ENCODE measurements around the gene SND1.

The SND1 gene

DNA sequence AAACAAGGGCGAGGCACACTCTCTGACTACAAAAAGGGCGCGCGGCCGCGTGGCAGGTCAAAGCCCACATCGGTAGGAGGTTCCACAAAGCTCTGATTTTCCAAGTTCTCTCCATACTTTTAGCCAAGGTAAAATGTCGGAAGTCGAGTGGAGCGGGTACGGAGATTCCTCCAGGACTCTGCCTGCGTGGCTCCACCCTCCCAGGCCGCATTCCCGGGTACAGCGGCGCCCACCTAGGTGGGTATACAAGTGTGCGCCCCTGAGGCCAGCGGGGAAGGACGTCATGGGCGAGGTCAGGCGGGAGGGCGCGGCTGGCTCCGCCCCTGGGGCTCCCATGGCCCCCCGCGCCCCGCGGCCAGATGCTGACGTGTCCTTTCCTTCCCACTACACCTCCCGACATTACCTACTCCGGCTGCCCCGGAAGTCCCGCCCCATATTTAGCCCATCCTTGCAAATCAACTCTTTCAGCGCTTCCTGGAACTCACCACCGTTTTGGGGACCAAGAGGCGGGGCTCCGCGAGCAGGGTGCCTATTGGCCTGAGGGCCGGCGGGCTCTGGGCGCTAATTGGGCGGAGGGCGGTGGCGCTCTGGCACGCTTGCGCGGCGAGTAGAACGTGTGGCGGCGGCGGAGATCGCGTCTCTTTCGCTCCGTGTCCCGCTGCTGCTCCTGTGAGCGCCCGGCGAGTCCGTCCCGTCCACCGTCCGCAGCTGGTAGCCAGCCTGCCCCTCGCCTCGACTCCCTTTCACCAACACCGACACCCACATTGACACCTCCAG is at the start of gene SND1:
Gene SND1, plus strand, starts transcription at position 639 of the 777 bp plus-strand sequence. CDS start 180 bp downstream, outside the sequence.
- peak within 1 kb of the TSS; percentile 86 for H3K4me3 ChIP-seq (replicated peaks; ENCODE audit: low read depth, low read length)
- TF ChIP-seq CTCF (IDR thresholded peaks at IDR 0.05; ENCODE audit: low read depth, low read length, missing control alignments) = no peak
- DNase-seq (ENCODE audit: extremely low read depth, low read depth) = peak; percentile 95

GRCh38 chr7:127608446-127608845 is 43.5 kb upstream of the SND1 start:
- no peak for DNase-seq (ENCODE audit: extremely low read depth, low read depth)
- H3K4me3 ChIP-seq (replicated peaks; ENCODE audit: low read depth, low read length) = no peak overlapping the region
- no peak for TF ChIP-seq CTCF (IDR thresholded peaks at IDR 0.05; ENCODE audit: low read depth, low read length, missing control alignments)

DNA sequence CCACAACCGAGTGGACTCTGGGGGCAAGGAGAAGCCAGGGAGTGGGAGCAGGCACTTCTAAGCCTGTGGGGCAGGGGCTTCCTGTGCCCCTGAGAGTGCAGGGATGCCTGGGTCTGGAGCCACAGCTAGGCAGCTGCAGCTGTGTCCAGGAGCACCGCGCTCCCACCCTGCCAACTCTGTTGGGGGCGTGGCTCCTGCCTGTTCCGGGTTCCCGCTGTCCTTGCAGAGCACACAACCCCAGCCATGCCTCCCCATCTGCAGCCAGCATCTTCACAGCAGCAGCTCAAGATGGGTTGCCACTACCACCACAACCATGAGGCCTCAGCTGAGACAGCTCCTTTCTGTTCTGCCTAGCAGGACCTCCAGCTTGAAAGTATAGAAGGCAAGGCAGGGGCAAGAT is 42.7 kb upstream of the SND1 start:
- H3K4me3 ChIP-seq (replicated peaks; ENCODE audit: low read depth, low read length) = no peak overlapping the region
- no peak for DNase-seq (ENCODE audit: extremely low read depth, low read depth)
- no peak for TF ChIP-seq CTCF (IDR thresholded peaks at IDR 0.05; ENCODE audit: low read depth, low read length, missing control alignments)

DNA sequence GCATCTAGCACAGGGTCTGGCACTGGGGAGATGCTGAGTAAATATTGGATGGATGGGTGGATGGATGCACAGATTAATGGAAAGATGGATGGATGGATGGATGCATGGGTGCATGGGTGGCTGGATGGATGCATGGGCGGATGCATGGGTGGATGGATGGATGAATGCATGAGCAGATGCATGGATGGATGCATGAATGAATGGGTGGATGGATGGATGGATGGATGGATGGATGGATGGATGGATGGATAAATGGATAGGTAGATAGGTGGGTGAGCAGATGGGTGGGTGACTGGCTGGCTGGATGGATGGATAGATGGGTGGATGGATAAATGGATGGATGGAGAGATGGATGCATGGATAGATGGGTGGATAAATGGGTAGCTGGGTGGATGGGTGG is 39.7 kb upstream of the SND1 start:
- no peak for DNase-seq (ENCODE audit: extremely low read depth, low read depth)

GRCh38 chr7:127616724-127617123 is 35.3 kb upstream of the SND1 start:
- no peak overlapping the region for H3K4me3 ChIP-seq (replicated peaks; ENCODE audit: low read depth, low read length)
- no peak for DNase-seq (ENCODE audit: extremely low read depth, low read depth)
- TF ChIP-seq CTCF (IDR thresholded peaks at IDR 0.05; ENCODE audit: low read depth, low read length, missing control alignments) = no peak

More for the DNA sequence above, 39.7 kb upstream of the SND1 start:
- no peak overlapping the region for H3K4me3 ChIP-seq (replicated peaks; ENCODE audit: low read depth, low read length)
- TF ChIP-seq CTCF (IDR thresholded peaks at IDR 0.05; ENCODE audit: low read depth, low read length, missing control alignments) = no peak

GRCh38 chr7:127618042-127618441 is 34.0 kb upstream of the SND1 start, which contains the start of gene PAX4:
Gene PAX4, minus strand, starts transcription at chr7:127618142. Its CDS starts 2,214 bp downstream, at chr7:127615928.
- TF ChIP-seq CTCF (IDR thresholded peaks at IDR 0.05; ENCODE audit: low read depth, low read length, missing control alignments) = no peak
- H3K4me3 ChIP-seq (replicated peaks; ENCODE audit: low read depth, low read length) = no peak within 1 kb of the TSS

More at GRCh38 chr7:127618042-127618441, 34.0 kb upstream of the SND1 start, which contains the start of gene PAX4:
- no peak for DNase-seq (ENCODE audit: extremely low read depth, low read depth)
